ENCODE data around the gene PTPRK. TPM values are rescaled to one million over a fixed set of nuclear protein-coding genes. Genes with fewer than 3 reads are reported as not detected.

Gene PTPRK
- total and polyA plus RNA-seq, 2 donors (not counting 1 experiment from before 2014, with no cell fraction given) = 16.2 to 18.7 TPM

DNA sequence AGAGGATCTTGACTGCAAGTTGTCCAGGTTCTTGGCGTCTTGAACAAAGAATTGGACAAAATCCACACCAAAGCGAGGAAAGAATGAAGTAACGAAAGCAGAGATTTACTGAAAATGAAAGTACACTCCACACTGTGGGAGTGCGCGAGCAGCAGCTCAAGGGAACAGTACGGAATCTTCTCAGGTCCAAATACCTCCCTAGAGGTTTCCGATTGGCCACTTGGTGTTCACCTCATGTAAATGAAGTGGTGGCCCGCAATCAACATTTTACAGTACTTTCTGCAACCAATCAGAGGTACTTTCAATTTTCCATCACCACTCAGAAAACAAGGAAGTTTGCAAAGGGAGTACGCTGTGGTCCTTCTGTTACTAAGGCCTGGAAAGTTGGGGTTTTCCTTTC is 122.4 kb downstream of the PTPRK start:
- Mint-ChIP-seq H3K4me3 (no peak overlapping the region), H3K27ac (no peak overlapping the region), H3K27me3 (no peaks in the 10 kb centered on the region), H3K9me3 (ENCODE audit: insufficient read depth) (no peaks in the 10 kb centered on the region), H3K4me1 (no peaks in the 10 kb centered on the region)
- ATAC-seq (ENCODE audit: low read depth) = no peak
- H3K9me3 ChIP-seq (ENCODE audit: control extremely low read depth in 1 of 3, control insufficient read depth in 2 of 3, insufficient read depth in 1 of 3, low read length in 2 of 3) = no peaks in the 10 kb centered on the region
- TF ChIP-seq EZH2 (IDR thresholded peaks at IDR 0.05; ENCODE audit: borderline replicate concordance, insufficient read depth, low read depth, low read length, poor library complexity, severe bottlenecking) = no peak
- TF ChIP-seq, protein P1, sequence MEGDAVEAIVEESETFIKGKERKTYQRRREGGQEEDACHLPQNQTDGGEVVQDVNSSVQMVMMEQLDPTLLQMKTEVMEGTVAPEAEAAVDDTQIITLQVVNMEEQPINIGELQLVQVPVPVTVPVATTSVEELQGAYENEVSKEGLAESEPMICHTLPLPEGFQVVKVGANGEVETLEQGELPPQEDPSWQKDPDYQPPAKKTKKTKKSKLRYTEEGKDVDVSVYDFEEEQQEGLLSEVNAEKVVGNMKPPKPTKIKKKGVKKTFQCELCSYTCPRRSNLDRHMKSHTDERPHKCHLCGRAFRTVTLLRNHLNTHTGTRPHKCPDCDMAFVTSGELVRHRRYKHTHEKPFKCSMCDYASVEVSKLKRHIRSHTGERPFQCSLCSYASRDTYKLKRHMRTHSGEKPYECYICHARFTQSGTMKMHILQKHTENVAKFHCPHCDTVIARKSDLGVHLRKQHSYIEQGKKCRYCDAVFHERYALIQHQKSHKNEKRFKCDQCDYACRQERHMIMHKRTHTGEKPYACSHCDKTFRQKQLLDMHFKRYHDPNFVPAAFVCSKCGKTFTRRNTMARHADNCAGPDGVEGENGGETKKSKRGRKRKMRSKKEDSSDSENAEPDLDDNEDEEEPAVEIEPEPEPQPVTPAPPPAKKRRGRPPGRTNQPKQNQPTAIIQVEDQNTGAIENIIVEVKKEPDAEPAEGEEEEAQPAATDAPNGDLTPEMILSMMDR (IDR thresholded peaks at IDR 0.05) = no peak
- no peak overlapping the region for H3K4me3 ChIP-seq (ENCODE audit: control extremely low read depth in 1 of 5, extremely low read depth in 1 of 5, insufficient read depth in 1 of 5, low read depth in 2 of 5, low read length in 4 of 5)
- intact Hi-C loops (cut with micrococcal nuclease) = no loop called here
- H3K79me2 ChIP-seq (ENCODE audit: control insufficient read depth, insufficient read depth, low read length) = no peaks in the 10 kb centered on the region
- 96% methylated on average over 4 of the region's 9 CpGs for WGBS (ENCODE audit: insufficient coverage)
- H2AFZ ChIP-seq (ENCODE audit: insufficient read depth, low read depth, low read length, poor library complexity, severe bottlenecking) = no peak overlapping the region
- no peaks in the 10 kb centered on the region for H3K27me3 ChIP-seq (replicated peaks in 1 of 4; ENCODE audit: control extremely low read depth in 1 of 4, control insufficient read depth in 3 of 4, insufficient read depth in 4 of 4, low read length in 3 of 4)
- no peak overlapping the region for H3K4me2 ChIP-seq (replicated peaks; ENCODE audit: low read depth, low read length, poor library complexity, severe bottlenecking)
- no peaks in the 10 kb centered on the region for H3K4me1 ChIP-seq (ENCODE audit: control insufficient read depth in 2 of 2, insufficient read depth in 2 of 2, low read length in 2 of 2)
- H3K27ac ChIP-seq (ENCODE audit: low read length in 2 of 2) = no peak overlapping the region
- no peak overlapping the region for H3K9ac ChIP-seq (ENCODE audit: low read length)
- H4K20me1 ChIP-seq (ENCODE audit: control insufficient read depth, insufficient read depth, low read length, poor library complexity, severe bottlenecking) = no peaks in the 10 kb centered on the region
- POLR2A ChIA-PET = no interaction called here
- CTCF ChIA-PET = no interaction called here
- DNase-seq = no peak
- H3K36me3 ChIP-seq (replicated peaks in 1 of 2; ENCODE audit: control extremely low read depth in 1 of 2, control insufficient read depth in 1 of 2, extremely low read depth in 1 of 2, insufficient read depth in 2 of 2, low read length in 1 of 2) = no peaks in the 10 kb centered on the region

DNA sequence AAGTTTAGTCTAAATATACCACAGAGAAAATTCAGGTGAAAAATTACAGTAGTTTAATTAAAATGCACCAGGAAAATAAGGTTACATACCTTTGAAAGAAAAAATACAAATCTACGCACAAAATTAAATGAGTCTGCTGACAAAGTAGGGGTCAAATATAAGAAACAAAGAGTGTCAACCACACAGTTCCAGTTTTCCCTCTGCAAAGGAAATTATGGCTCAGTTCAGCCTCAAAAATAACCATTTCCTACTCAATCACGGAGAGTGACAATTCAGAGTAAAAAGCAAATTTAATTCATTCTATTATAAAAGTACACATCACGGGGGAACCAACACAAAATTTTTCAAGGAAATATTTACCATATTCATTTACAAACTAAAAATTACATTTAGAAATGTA is 124.8 kb downstream of the PTPRK start:
- Mint-ChIP-seq H3K4me1 (no peaks in the 10 kb centered on the region), H3K9me3 (ENCODE audit: insufficient read depth) (no peaks in the 10 kb centered on the region), H3K4me3 (no peak overlapping the region), H3K27ac (no peak overlapping the region), H3K27me3 (no peaks in the 10 kb centered on the region)
- POLR2A ChIA-PET = no interaction called here
- DNase-seq (no peak), ATAC-seq (ENCODE audit: low read depth) (no peak)
- H3K4me1 ChIP-seq (ENCODE audit: control insufficient read depth in 2 of 2, insufficient read depth in 2 of 2, low read length in 2 of 2) = no peaks in the 10 kb centered on the region
- CTCF ChIA-PET = no interaction called here
- H3K4me2 ChIP-seq (replicated peaks; ENCODE audit: low read depth, low read length, poor library complexity, severe bottlenecking) = no peak overlapping the region
- H3K36me3 ChIP-seq (replicated peaks in 1 of 2; ENCODE audit: control extremely low read depth in 1 of 2, control insufficient read depth in 1 of 2, extremely low read depth in 1 of 2, insufficient read depth in 2 of 2, low read length in 1 of 2) = no peaks in the 10 kb centered on the region
- no peak overlapping the region for H3K9ac ChIP-seq (ENCODE audit: low read length)
- no peak overlapping the region for H2AFZ ChIP-seq (ENCODE audit: insufficient read depth, low read depth, low read length, poor library complexity, severe bottlenecking)
- intact Hi-C loops (cut with micrococcal nuclease) = no loop called here
- no peaks in the 10 kb centered on the region for H3K9me3 ChIP-seq (ENCODE audit: control extremely low read depth in 1 of 3, control insufficient read depth in 2 of 3, insufficient read depth in 1 of 3, low read length in 2 of 3)
- no peak overlapping the region for H3K4me3 ChIP-seq (ENCODE audit: control extremely low read depth in 1 of 5, extremely low read depth in 1 of 5, insufficient read depth in 1 of 5, low read depth in 2 of 5, low read length in 4 of 5)
- H3K27me3 ChIP-seq (replicated peaks in 1 of 4; ENCODE audit: control extremely low read depth in 1 of 4, control insufficient read depth in 3 of 4, insufficient read depth in 4 of 4, low read length in 3 of 4) = no peaks in the 10 kb centered on the region
- H3K27ac ChIP-seq (ENCODE audit: low read length in 2 of 2) = no peak overlapping the region
- H3K79me2 ChIP-seq (ENCODE audit: control insufficient read depth, insufficient read depth, low read length) = no peaks in the 10 kb centered on the region
- H4K20me1 ChIP-seq (ENCODE audit: control insufficient read depth, insufficient read depth, low read length, poor library complexity, severe bottlenecking) = no peaks in the 10 kb centered on the region
- TF ChIP-seq, protein P1 (IDR thresholded peaks at IDR 0.05) = no peak
- no peak for TF ChIP-seq EZH2 (IDR thresholded peaks at IDR 0.05; ENCODE audit: borderline replicate concordance, insufficient read depth, low read depth, low read length, poor library complexity, severe bottlenecking)
- no CpG with 5 or more reads among the region's 3 CpGs for WGBS (ENCODE audit: insufficient coverage)
